SH-SY5Y (cell line): ENCODE data around the gene ZNF469.

Source experiments
- GATA2 ChIP-seq: IDR thresholded peaks from 2 replicates; pipeline ENCODE4 v1.6.1; 2011; ENCODE audit warnings: mild to moderate bottlenecking, low read depth, low read length
- GATA3 ChIP-seq: IDR thresholded peaks from 2 replicates; pipeline ENCODE4 v1.6.1; 2011; ENCODE audit warnings: low read depth, mild to moderate bottlenecking, low read length, moderate library complexity

GRCh38 chr16:88369447-88370008 is 13.2 kb upstream of the ZNF469 start:
- no peak for TF ChIP-seq GATA2
- no peak for TF ChIP-seq GATA3
